C4-2B (cell line): ENCODE measurements around the gene GPR152.

Experiments used
- H3K27ac ChIP-seq: fragments of 450-650 bp; 2 replicates; pipeline ENCODE4 v1.5.1; 2017
- CTCF ChIP-seq: fragments of 450-650 bp; conservative IDR thresholded peaks from 2 replicates; pipeline ENCODE4 v1.5.1; 2017; ENCODE audit warnings: mild to moderate bottlenecking
- ZFX ChIP-seq: fragments of 450-650 bp; IDR thresholded peaks from 2 replicates; pipeline ENCODE4 v1.6.1; 2017

Gene GPR152

DNA sequence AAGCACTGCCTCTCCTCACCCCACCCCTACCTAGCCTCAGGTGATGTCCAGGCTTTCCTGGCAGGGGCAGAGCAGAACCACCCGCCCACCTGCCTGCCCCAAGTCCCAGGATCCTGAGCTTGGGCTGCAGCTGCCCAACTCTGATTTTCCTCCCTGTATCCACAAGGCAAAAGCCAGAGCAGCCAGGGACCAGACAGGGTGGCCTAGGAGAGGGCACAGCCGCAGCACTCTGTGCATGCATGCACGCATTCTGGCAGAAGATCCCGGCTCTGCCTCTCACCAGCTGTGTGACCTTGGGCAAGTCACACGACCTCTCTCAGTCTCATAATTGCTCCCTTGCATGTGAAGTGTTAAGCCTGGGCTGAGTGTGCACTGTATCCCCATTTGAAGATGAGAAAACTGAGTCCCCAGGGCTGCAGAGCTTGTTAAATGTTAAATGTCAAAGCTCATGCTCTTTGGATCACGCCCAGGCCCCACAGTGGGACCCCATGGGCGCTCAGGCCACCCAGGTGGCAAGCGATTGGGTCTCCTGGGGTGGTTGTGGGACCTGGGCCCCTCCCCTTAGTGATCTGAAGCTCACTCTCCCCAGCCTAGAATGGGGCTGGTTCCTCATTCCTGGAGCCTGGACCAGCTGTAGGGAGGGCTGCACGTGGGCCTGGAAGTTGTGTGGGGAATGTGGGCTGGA lies 39.9 kb downstream of the GPR152 start:
- no peak overlapping the region for H3K27ac ChIP-seq
- TF ChIP-seq ZFX: no peak
- TF ChIP-seq CTCF: no peak

DNA sequence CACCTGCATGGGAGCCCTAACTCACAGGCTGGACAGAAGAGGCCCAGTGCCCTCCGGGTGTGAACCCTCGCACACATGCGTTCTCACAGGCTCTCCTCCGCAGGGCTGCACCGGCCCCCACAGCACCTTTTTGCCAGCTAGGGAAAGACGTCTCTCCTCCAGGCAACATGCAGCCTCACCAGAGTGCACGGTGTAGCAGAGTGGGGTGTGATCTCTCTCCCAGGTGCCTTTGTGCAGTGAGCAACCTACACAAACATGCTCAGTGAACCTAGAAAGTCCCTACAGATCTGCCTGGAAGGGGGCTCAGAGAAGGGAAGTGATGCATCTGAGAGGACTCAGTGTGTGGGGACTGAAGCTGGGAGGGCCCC lies 40.8 kb downstream of the GPR152 start:
- H3K27ac ChIP-seq: no peak overlapping the region
- TF ChIP-seq ZFX (no peak), CTCF (no peak)

- no peak overlapping the region for H3K27ac ChIP-seq
- TF ChIP-seq ZFX: no peak
- TF ChIP-seq CTCF: no peak
Measured at GRCh38 chr11:67410984-67411784, 41.3 kb downstream of the GPR152 start.

DNA sequence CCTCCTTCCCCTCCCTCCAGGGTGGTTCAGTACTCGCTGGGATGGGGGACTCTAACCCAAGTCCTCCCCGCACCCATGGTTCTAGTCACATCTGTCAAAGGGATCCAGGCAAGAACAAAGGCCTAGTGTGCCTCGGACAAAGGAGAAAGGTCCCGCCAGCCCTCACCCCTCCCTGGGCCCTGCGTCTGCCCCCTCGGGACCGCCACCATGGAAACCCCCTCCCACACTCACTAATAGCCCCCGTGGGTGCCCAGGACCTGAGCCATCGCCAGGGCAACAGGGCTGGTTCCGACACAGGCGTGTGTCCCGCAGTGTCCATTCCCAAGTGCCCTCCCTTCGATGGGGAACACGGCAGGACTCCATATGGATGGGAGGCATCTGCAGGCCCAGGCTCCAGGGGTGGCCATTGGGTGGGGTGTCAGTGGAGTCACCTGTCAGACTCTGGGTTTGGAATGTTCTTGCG lies 42.1 kb downstream of the GPR152 start:
- TF ChIP-seq ZFX (no peak), CTCF (no peak)
- no peak overlapping the region for H3K27ac ChIP-seq

- no peak overlapping the region for H3K27ac ChIP-seq
- TF ChIP-seq CTCF (no peak), ZFX (no peak)
Measured at GRCh38 chr11:67409781-67410368, 42.7 kb downstream of the GPR152 start.

DNA sequence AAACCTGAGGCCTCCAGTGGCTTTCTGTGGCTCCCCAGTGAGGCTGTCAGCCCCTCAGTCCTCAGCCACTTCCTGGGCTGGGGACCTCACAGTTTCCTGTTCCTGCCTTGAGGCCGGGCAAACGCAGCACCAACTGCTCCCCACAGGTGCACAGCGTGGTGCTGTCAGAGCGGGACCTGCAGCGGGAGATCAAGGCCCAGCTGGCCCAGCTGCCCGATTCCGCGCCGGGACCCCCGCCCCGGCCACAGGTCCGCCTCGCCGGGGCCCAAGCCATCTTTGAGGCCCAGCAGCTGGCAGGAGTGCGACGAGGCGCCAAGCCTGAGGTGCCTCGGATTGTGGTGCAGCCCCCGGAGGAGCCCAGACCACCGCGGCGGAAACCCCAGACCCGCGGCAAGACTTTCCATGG lies 43.3 kb downstream of the GPR152 start:
- H3K27ac ChIP-seq: no peak overlapping the region
- TF ChIP-seq ZFX (no peak), CTCF (no peak)
